Stimulated activated CD4-positive, alpha-beta T cell treated with anti-CD3 and anti-CD28 coated beads, Interleukin-12 subunit alpha, Interleukin-12 subunit beta, amount 100 ng/mL, for 4 hours (primary cell): ENCODE data around the gene KCNC2.

ENCODE experiments used
- DNase-seq: peaks from one replicate; pipeline ENCODE4 v3.0.0-alpha.2; 2020

Gene KCNC2

GRCh38 chr12:75047885-75048525 lies 161.6 kb downstream of the KCNC2 start:
- no peak for DNase-seq

- DNase-seq, result no peak
These were observed 167.5 kb downstream of the KCNC2 start for GRCh38 chr12:75042125-75042524.

- no peak for DNase-seq
These were observed 168.2 kb downstream of the KCNC2 start for GRCh38 chr12:75041472-75041871.

GRCh38 chr12:75020068-75020557 lies 189.5 kb downstream of the KCNC2 start:
- no peak for DNase-seq

- DNase-seq, result no peak
These were observed 198.5 kb downstream of the KCNC2 start for GRCh38 chr12:75011120-75011519.

GRCh38 chr12:75007133-75007532 lies 202.5 kb downstream of the KCNC2 start:
- DNase-seq, result no peak

GRCh38 chr12:75000120-75000519 lies 209.5 kb downstream of the KCNC2 start:
- DNase-seq, result no peak

- DNase-seq, result no peak
These were observed 210.2 kb downstream of the KCNC2 start for GRCh38 chr12:74999474-74999873.
